Testis (tissue), 2 donors: ENCODE data around the gene AP5Z1.

Source experiments
- POLR2A ChIP-seq: fragments of 450-650 bp; IDR thresholded peaks from one replicate; pipeline ENCODE4 v1.6.1; 2017; ENCODE audit warnings: antibody characterized with exemption, mild to moderate bottlenecking, moderate library complexity
- TF ChIP-seq, protein P1 (sequence below), 3 experiments: fragments of 450-650 bp in 2 of 3; fragments of 200-600 bp in 1 of 3; sonication (generic) in 1 of 3; IDR thresholded peaks; one replicate each; pipeline ENCODE4 v1.5.1; 2016 to 2019; ENCODE audit warnings: antibody characterized with exemption in 3 of 3, mild to moderate bottlenecking in 2 of 3, moderate library complexity in 1 of 3

DNA sequence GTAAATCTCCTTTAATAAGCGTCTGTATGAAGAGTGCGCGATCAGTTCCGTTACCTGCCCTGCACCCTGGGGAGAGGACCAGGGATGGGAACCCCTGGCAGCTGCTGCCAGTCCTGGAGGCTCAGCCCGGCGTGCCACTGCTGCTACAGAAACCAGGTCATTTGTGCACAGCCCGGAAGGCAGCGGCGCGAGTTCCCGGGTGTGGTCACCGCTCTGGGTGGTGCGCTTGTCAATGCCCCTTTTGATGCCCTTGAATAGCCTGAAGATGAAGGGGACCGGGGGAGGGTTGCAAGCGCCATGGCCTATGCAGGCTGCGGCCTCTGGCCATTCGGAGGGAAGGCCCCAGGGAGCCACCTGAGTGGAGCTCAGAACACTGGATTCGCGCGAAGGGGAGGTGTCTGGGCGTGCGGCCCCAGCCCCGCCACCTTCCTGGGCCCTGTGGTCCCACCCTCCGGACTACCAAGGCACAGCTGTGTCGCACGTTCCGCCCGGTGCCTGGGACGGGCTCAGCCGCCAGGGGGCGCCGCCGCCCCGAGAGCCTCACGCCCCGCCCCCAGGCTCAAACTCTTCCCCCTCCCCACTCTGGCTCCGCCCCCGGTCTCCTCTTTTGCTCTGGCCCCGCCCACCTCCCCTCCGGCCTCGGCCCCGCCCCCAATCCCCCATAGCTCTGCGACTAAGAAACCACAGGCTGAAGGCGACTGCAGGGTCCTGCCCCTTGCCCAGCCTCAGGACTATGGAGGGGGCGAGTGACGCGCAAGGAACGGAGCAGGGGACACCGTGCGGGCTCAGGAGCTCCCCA is 16.5 kb downstream of the AP5Z1 start:
- TF ChIP-seq, protein P1, sequence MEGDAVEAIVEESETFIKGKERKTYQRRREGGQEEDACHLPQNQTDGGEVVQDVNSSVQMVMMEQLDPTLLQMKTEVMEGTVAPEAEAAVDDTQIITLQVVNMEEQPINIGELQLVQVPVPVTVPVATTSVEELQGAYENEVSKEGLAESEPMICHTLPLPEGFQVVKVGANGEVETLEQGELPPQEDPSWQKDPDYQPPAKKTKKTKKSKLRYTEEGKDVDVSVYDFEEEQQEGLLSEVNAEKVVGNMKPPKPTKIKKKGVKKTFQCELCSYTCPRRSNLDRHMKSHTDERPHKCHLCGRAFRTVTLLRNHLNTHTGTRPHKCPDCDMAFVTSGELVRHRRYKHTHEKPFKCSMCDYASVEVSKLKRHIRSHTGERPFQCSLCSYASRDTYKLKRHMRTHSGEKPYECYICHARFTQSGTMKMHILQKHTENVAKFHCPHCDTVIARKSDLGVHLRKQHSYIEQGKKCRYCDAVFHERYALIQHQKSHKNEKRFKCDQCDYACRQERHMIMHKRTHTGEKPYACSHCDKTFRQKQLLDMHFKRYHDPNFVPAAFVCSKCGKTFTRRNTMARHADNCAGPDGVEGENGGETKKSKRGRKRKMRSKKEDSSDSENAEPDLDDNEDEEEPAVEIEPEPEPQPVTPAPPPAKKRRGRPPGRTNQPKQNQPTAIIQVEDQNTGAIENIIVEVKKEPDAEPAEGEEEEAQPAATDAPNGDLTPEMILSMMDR (IDR thresholded peaks at IDR 0.05), result peak in 2 of 3 experiments; percentile 54 to 75
- no peak for TF ChIP-seq POLR2A
